IPS-11a (cell line): ENCODE measurements around the gene LETM1.

Experiments
- H3K4me3 ChIP-seq: one replicate; pipeline ENCODE4 v1.5.1; 2013; ENCODE audit warnings: low read depth, low read length, control low read depth

Gene LETM1

DNA sequence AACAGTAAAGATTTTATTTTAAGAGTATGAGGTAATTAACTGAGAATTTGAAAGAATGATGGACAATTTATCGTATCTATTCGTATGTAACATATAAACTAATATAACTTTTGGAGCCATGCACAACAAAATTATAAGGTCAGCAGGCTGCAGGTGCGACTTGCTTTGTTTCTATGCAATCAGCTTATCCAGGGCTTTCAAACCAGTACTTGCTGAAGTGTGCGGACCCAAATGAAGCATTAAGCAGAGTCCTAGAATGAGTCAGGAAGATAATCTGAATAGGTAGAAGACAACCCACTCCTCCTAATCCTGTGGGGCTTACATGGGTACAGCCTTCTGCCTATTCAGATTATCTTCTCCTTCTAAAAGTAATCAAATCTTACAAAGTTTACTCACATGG is 17.3 kb upstream of the LETM1 start:
- H3K4me3 ChIP-seq, result no peak overlapping the region

DNA sequence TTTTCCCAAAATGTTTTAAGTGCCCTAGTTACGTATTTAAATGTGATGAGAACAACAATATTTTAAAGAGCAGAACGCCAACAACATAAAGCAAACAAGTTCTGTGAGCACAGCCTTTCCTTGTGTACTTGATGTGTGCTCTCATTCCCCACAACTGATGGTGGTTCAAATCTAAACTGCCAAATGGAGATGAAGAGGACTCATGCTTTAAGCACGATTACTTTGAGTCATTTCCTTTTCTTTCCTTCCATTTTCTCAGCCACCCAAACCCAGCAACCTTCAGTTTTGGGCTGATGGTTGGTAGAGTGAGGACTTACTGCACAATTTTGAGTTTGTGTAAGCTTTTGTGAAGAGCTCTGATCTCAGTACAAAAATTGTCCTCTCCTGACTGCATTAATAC is 16.9 kb upstream of the LETM1 start:
- H3K4me3 ChIP-seq, result peak overlapping the region; percentile 72

DNA sequence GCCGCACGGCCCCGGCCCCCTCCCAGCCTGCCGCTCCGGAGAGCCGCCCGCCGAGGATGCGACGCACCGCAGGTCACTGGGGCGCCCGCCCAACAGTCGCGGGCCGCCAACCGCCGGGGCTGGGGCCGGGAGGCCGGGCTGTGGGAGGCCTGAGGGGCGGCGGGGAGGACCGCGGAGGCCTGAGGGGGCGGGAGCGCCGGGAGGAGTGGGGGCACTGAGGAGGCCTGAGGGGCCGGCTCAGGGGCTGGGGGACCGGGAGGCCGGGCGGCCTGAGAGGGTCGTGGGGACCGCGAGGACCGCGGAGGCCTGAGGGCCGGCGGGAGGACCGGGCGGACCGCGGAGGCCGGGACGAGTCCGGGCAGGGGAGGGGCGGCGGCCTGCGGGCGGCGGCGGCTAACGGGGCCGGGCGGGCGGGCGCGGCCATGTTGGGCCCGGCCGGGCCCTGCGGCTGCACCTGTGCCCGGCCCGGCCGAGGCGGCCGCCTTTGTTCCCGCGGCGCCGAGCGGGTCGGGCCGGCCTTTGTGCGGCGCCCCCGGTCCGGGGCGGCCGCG is 15.6 kb upstream of the LETM1 start:
- peak overlapping the region; percentile 72 for H3K4me3 ChIP-seq

DNA sequence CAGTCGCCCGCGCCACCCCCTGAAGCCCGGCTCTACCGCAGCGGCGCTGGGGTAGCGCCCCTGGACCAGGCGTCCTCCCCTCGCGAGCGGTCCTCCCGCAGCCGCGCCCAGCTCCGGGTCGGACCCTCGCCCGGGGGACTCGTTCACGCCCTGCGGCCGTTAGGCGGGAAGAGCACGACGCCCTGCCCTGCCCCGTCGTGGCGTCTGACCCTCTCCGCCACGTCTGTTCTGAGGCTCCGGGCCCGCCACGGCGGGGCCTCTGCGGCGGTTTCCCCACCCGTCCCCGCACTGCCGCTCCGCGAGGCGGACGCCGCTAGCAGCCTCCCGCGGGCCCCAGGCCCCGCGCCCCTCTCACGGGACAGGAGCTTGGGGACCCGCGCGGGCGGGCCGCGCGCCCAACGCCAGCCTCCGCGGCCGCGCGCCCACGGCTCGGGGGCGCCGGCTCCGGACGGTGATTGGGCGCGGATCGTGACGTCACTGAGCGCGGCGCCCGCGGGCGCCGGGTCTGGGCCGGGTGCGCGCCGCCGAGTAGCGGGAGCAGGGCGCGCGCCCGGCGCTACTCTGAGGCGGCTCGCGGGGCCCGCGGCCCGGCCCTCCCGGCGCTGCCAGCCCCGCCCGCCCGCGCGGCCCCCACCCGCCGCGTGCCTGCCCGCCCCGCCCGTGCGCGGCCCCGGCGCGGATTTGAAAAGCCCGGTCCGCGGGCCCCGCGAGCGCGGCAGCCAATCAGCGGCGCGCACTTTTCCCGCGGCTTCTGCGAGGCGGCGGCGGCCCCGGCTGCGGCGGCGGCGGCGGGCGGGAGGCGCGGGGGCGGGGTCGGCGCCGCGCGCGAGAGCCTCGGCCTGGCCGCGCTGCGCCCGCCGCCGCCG is 14.9 kb upstream of the LETM1 start, which contains the start of gene NSD2:
Gene NSD2 (plus strand): TSS at position 816 of the 866 bp plus-strand sequence. CDS start 29,262 bp downstream, outside the sequence.
- H3K4me3 ChIP-seq, result peak within 1 kb of the TSS; percentile 72

DNA sequence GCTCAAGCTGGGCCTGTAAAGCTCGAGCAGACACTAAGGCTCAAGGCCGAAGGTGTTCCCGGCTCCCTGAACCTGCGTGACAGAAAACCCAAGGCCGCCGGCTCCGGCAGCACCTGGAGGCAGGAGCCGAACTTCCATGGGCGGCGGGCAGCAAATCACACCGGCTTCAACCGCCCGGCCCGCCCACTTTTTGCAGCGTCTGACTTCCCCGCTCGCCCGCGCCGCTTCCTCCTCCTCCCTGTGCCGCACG is 14.3 kb upstream of the LETM1 start:
- H3K4me3 ChIP-seq, result peak overlapping the region; percentile 53

DNA sequence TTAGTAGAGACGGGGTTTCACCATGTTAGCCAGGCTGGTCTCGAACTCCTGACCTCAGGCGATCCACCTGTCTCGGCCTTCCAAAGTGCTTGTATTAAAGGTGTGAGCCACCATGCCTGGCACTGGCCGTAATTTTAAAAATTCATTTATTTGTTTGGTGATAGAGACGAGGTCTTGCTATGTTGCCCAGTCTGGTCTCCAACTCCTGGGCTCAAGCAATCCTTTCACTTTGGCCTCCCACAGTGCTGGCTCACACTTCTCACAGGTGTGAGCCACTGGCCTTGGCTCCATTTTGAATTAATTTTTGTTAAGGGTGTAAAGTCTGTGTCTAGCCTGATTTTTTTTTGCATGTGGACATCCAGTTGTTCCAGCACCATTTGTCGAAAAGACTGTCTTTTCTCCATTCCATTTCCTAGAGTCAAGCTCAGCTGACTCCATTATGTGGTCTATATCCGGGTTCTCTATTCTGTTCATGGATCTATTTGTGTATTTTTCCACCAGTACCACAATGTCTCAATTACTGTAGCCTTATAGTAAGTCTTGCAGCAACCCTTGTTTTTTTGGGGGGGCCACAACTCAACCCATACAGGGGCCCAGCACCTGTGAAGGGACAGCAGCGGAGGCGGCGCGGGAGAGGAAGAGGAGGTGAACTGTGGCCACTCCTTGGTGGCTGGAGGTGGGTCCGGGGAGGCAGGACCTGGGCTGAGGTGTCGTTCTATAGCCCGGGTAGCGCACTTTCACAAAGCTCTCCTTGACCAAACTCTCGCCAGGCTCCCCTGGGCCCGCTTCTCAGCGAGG is 13.8 kb upstream of the LETM1 start:
- peak overlapping the region; percentile 53 for H3K4me3 ChIP-seq

- H3K4me3 ChIP-seq, result no peak overlapping the region
These were observed 13.0 kb upstream of the LETM1 start for GRCh38 chr4:1868912-1869311.

DNA sequence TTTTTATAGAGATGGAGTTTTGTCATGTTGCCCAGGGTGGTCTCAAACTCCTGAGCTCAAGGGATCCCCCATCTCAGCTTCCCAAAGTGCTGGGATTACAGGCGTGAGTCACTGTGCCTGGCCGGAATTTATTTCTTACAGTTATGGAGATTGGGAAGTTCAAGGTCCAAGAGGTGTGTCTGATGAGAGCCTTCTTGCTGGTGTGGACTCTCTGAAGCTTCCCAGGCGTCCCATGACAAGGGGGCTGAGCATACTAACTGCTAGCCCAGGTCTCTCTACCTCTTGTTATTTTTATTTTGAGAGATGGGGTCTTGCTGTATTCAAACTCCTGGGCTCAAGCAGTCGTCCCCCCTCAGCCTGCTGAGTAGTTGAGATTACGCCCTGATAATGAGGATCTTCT is 12.3 kb upstream of the LETM1 start:
- no peak overlapping the region for H3K4me3 ChIP-seq

DNA sequence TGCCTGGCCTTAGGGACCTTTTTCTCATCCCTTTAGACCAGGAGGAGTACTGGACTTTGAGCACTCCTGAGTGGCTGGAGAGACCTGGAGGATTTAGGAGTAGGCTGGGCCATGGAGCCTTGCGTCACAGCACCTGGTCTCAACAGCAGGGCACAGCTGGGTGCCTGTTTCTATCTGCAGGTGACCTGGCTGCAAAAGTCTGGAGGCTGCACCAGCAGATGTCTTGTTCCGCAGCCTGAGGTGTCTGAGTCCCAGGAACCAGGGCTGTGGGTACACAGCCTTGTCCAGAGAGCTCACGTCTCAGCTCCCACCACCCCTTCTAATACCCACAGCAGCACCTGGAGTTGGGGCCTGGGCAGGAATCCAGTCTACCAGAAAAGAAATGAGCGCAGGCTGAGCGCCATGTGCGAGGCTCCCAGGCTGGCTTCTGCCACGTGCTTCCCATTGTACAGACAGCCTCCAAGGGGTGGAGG is 10.3 kb upstream of the LETM1 start:
- H3K4me3 ChIP-seq, result no peak overlapping the region

GRCh38 chr4:1864076-1865008 is 8.4 kb upstream of the LETM1 start:
- no peak overlapping the region for H3K4me3 ChIP-seq

DNA sequence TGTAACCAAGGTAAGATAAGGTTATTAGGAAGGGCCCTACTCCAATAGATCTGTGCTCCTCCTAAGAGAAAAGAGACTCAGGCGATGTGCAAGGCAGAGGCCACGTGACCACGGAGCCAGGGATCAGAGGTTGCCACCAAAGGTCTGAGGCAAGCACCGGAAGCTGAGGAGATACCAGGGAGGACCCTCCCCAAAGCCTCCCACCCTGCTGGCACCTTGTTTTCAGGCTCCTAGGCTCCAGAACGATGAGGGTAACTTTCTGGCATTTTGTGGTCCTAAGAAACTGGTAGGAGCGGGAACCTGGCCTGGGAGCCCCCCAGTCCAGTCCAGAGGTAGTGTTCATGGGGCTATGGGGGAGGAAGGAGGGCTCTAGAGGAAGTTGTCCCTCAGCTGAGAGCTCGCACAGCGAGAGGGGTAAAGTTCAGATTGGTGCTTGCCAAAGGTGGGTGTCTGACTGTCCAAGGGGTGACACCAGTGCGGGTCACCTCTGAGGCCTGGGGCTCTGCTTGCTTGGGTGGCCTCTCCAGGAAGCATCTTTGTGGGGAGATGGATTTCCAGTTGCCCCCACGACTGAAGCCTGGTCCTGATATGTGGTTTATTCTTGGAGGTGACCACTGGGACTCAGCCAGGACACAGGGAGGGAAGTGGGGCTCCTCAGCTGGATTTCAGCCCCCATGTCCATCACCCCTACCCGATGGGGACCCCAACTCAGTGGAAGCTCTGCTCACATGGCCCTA is 7.5 kb upstream of the LETM1 start:
- H3K4me3 ChIP-seq, result no peak overlapping the region

- H3K4me3 ChIP-seq, result no peak overlapping the region
These were observed 7.0 kb upstream of the LETM1 start for GRCh38 chr4:1862961-1863296.

DNA sequence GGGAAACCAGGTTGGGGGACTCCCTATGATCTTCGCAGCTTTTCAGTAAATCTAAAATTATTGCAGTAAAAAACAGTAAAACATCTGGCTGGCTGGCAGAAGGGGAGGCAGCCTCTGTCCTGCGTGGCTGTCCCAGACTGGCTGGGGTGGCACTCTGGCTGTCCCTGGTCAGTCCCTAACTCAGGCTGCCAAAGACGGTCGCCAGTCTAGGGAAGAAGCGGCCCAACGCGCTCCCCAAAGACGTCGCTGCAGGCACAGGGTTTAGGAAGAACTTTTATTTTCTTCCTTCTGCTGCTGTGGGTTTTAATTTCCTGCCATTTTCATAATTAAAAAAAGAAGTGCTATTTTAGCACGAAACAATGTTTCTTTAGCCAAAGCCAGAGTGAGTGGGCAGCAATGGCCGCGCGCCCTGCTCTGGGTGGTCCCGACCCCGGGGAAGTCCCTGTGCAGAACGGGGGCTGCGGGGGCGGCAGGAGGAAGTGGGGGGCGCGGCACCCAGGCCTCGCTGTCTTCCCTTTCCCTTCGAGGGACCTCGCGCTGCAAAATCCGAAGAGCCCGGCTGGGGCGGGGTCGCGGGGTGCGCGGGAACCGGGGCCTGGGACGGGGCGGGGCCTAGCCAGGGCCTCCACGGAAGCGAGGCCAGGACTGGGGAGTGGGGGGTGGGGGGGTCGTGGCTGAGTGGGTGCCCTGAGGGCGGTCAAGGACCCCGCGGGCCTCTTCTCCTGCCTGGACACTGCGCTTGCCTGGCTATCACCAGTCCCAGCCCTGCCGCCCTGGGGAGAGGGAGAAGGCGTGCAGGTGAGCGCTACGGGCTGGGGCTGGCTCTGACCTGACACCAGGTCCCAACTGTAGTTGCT is 6.3 kb upstream of the LETM1 start:
- H3K4me3 ChIP-seq, result no peak overlapping the region

DNA sequence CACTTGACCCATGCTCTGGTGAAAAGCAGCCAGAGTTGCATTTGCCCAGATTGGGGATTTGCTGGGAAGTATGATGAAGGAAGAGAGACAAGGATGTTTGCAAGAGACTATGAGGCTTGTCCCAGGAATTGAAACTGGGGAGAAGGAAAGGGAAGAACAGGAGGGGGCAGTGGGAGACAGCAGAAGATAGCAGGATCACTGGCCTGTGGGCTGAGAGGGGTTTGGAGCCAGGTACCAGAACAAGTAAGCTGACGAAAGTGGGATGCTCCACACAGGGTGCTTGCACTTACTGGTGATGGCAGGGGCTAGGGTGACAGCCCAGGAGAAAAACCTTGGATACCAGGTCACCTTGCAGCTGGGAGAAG is 3.4 kb upstream of the LETM1 start:
- no peak overlapping the region for H3K4me3 ChIP-seq

DNA sequence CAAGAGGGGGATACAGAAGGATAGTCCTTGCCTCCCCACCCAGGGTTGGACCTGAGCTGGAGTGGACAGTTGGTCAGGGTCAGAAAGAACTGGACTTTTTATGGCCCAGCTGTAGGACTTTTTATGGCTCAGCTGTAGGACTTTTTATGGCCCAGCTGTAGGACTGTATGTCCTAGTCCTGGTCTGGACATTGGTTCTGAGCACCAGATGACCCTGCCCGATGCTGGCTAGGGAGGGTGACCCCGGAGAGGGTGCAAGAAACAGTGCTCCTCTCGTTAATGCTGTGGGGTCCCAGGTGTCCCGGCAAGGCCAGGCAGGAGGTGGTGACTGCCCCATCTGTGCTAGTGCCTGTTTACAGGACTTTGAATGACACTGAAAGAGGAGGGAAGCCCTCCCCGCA is 2.0 kb upstream of the LETM1 start:
- H3K4me3 ChIP-seq, result no peak overlapping the region

- H3K4me3 ChIP-seq, result peak overlapping the region; percentile 81
These were observed 1.2 kb upstream of the LETM1 start for GRCh38 chr4:1856943-1857699.

GRCh38 chr4:1855333-1856070 is 454 bp downstream of the LETM1 start:
- H3K4me3 ChIP-seq, result peak overlapping the region; percentile 81

GRCh38 chr4:1854752-1855151 is 1.2 kb downstream of the LETM1 start:
- peak overlapping the region; percentile 81 for H3K4me3 ChIP-seq
